ENCODE data around the gene TESK2.

- TF ChIP-seq GATA2 (IDR thresholded peaks at IDR 0.05; ENCODE audit: low read depth, low read length) (no peak), GATA3 (IDR thresholded peaks at IDR 0.05; ENCODE audit: low read depth, low read length) (no peak)
Observed at GRCh38 chr1:45378184-45378583, 112.8 kb downstream of the TESK2 start.

Measured in SH-SY5Y (cell line).